ENCODE measurements around the gene HMCN2.

The HMCN2 gene

DNA sequence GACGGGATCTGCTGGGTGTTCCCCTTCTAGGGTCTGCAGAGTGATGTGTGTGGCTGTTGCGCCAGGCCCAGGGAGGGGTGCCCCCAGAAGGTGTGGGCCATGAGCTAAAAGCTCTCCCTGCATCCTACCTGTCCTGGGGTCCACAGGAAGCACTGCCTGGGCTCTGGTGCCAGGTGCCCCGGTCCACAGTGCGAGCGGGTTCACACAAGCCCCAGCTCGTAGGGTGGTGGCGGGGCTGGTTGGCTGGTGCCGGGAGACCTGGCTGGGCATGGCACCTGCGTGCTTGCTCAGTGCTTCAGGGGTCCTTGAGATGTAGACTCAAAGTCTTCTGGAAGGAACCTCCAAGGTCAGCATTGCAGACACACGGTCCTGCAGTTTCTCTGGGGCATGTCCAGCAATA, 204.7 kb downstream of the HMCN2 start:
- H3K9me3 ChIP-seq (ENCODE audit: insufficient read depth, low read length) = no peaks in the 10 kb centered on the region
- TF ChIP-seq YY1 (IDR thresholded peaks at IDR 0.05; ENCODE audit: insufficient read depth, insufficient read length) = no peak
- TF ChIP-seq SUZ12 (IDR thresholded peaks at IDR 0.05; ENCODE audit: extremely low read depth, insufficient read depth, insufficient read length) = no peak
- no peak for TF ChIP-seq ZNF274 (IDR thresholded peaks at IDR 0.05; ENCODE audit: low read depth, low read length)
- H3K4me3 ChIP-seq (ENCODE audit: insufficient read length, low read depth) = no peak overlapping the region
- DNase-seq (ENCODE audit: low read depth, low spot score) = no peak
- H3K4me1 ChIP-seq (ENCODE audit: insufficient read depth, insufficient read length) = peaks cover 39% of the 10 kb centered on the region
- no peaks in the 10 kb centered on the region for H3K27me3 ChIP-seq (ENCODE audit: insufficient read depth, insufficient read length)
- no peaks in the 10 kb centered on the region for H3K36me3 ChIP-seq (ENCODE audit: insufficient read depth, insufficient read length, low read length)
- H3K9ac ChIP-seq (ENCODE audit: insufficient read length, low read depth) = no peak overlapping the region

DNA sequence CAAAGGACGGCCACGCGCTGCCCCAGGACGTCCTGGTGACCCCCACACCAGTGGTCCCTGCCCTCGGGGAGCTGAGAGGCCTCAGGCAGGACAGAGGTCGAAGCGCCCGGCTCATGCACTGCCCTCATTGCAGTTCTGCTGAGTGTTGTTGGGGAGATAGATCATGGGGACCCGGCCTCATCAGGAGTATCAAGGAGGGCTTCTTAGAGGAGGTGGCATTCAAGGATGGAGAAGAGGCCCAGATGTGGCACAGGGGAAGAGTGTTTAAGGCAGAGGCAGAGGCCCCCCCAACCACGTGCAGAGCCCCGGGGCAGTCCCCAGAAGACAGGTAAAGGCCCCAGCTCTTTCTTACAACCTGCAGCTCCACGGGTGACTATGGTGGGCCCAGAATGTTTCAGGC, 205.4 kb downstream of the HMCN2 start:
- no peaks in the 10 kb centered on the region for H3K36me3 ChIP-seq (ENCODE audit: insufficient read depth, insufficient read length, low read length)
- no peak overlapping the region for H3K9ac ChIP-seq (ENCODE audit: insufficient read length, low read depth)
- no peaks in the 10 kb centered on the region for H3K9me3 ChIP-seq (ENCODE audit: insufficient read depth, low read length)
- no peak overlapping the region for H3K4me3 ChIP-seq (ENCODE audit: insufficient read length, low read depth)
- peaks cover 34% of the 10 kb centered on the region for H3K4me1 ChIP-seq (ENCODE audit: insufficient read depth, insufficient read length)
- no peaks in the 10 kb centered on the region for H3K27me3 ChIP-seq (ENCODE audit: insufficient read depth, insufficient read length)
- TF ChIP-seq ZNF274 (IDR thresholded peaks at IDR 0.05; ENCODE audit: low read depth, low read length) = no peak
- no peak for TF ChIP-seq SUZ12 (IDR thresholded peaks at IDR 0.05; ENCODE audit: extremely low read depth, insufficient read depth, insufficient read length)
- TF ChIP-seq YY1 (IDR thresholded peaks at IDR 0.05; ENCODE audit: insufficient read depth, insufficient read length) = no peak
- DNase-seq (ENCODE audit: low read depth, low spot score) = no peak

DNA sequence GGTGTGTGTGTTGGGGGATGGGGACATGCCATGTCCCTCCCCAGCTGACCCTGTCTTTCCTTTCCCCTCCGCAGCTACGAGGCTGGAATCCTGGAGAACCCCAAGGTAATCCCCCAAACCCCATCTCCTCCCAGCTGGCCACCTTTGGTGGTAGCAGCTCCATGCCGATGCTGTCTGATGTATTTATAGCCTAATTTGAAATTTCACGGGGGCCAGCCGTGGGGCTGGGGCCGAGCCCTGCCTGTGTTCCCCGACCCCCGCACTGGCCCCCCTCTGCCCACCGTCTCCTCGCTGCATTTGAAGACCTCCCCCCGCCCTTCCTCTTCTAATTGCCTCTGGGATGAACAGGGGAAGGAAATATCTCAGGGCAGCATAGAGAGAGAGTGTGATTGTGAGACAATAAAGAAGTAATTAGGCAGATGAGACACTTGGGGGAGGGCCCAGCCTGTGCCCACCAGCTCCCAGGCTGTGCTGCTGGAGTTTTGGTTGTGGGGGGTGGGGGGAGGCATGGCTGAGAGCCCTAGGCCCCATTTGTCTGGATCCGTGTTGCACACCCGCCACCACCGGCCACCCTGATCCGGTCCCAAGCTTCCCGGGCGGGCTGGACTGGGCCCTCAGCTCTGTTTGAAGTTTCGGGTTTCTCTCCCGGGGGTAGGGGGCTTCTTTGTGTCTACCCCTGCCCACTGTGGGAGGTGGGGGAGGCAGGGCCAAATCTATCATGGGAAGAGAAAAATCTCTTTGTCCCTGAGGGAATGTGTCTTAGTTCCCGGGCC, 206.0 kb downstream of the HMCN2 start:
- no peaks in the 10 kb centered on the region for H3K9me3 ChIP-seq (ENCODE audit: insufficient read depth, low read length)
- H3K9ac ChIP-seq (ENCODE audit: insufficient read length, low read depth) = peak overlapping the region; percentile 10
- no peaks in the 10 kb centered on the region for H3K27me3 ChIP-seq (ENCODE audit: insufficient read depth, insufficient read length)
- no peak overlapping the region for H3K4me3 ChIP-seq (ENCODE audit: insufficient read length, low read depth)
- no peaks in the 10 kb centered on the region for H3K36me3 ChIP-seq (ENCODE audit: insufficient read depth, insufficient read length, low read length)
- DNase-seq (ENCODE audit: low read depth, low spot score) = no peak
- TF ChIP-seq YY1 (IDR thresholded peaks at IDR 0.05; ENCODE audit: insufficient read depth, insufficient read length) (no peak), SUZ12 (IDR thresholded peaks at IDR 0.05; ENCODE audit: extremely low read depth, insufficient read depth, insufficient read length) (no peak), ZNF274 (IDR thresholded peaks at IDR 0.05; ENCODE audit: low read depth, low read length) (no peak)
- H3K4me1 ChIP-seq (ENCODE audit: insufficient read depth, insufficient read length) = peaks cover 27% of the 10 kb centered on the region

DNA sequence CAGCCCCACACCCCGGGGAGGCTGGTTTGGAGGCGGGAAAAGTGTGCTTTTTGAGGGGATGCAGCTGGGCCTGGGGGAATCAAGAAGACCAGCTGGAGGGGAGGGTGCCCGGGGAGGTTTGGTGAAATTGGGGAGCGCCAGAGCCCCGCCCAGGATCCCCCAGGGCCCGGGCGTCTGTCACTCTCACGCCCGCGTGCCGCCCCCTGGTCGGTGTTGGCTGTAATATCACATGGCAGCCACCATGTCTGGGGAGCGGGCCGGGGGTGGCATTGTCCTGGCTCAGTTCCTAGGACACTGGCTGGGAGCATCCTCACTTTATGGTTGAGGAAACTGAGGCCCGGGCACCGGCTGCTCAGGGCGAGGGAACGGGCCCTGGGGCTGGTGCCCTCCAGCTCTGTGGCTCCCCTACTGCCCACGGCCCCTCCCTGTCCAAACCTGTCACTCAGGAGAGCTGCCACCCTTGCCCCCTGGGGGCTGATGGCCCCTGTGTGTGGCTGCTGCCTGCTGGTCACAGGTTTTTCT, 206.7 kb downstream of the HMCN2 start:
- Histone ChIP-seq H3K9me3 (ENCODE audit: insufficient read depth, low read length) (no peaks in the 10 kb centered on the region), H3K9ac (ENCODE audit: insufficient read length, low read depth) (peak overlapping the region; percentile 10), H3K4me1 (ENCODE audit: insufficient read depth, insufficient read length) (peaks cover 27% of the 10 kb centered on the region), H3K36me3 (ENCODE audit: insufficient read depth, insufficient read length, low read length) (peaks cover 3% of the 10 kb centered on the region), H3K4me3 (ENCODE audit: insufficient read length, low read depth) (no peak overlapping the region), H3K27me3 (ENCODE audit: insufficient read depth, insufficient read length) (no peaks in the 10 kb centered on the region)
- no peak for DNase-seq (ENCODE audit: low read depth, low spot score)
- TF ChIP-seq SUZ12 (IDR thresholded peaks at IDR 0.05; ENCODE audit: extremely low read depth, insufficient read depth, insufficient read length) (no peak), YY1 (IDR thresholded peaks at IDR 0.05; ENCODE audit: insufficient read depth, insufficient read length) (no peak), ZNF274 (IDR thresholded peaks at IDR 0.05; ENCODE audit: low read depth, low read length) (no peak)

DNA sequence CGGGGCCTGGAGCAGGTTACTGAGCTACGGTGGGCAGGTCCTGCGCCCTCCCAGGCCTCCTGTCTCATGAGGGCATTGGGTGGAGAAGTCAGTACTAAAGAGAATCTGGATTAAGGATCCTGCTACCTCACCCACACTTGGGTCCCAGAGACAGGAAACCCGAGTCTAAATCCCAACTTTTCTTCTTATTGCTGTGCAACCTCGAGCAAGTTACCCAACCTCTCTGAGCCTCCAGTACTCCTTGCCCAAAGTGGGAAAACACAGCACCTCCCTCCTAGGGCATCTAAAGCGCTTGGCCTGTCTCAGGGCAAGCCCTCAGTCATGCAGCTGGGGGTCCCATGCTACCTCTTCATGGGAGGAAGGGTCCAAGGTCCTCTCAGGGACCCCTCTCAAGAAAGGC, 207.4 kb downstream of the HMCN2 start:
- Histone ChIP-seq H3K4me1 (ENCODE audit: insufficient read depth, insufficient read length) (peaks cover 27% of the 10 kb centered on the region), H3K27me3 (ENCODE audit: insufficient read depth, insufficient read length) (no peaks in the 10 kb centered on the region), H3K9ac (ENCODE audit: insufficient read length, low read depth) (peak overlapping the region; percentile 34), H3K4me3 (ENCODE audit: insufficient read length, low read depth) (no peak overlapping the region), H3K36me3 (ENCODE audit: insufficient read depth, insufficient read length, low read length) (peaks cover 6% of the 10 kb centered on the region), H3K9me3 (ENCODE audit: insufficient read depth, low read length) (no peaks in the 10 kb centered on the region)
- TF ChIP-seq ZNF274 (IDR thresholded peaks at IDR 0.05; ENCODE audit: low read depth, low read length) = no peak
- TF ChIP-seq YY1 (IDR thresholded peaks at IDR 0.05; ENCODE audit: insufficient read depth, insufficient read length) = no peak
- no peak for TF ChIP-seq SUZ12 (IDR thresholded peaks at IDR 0.05; ENCODE audit: extremely low read depth, insufficient read depth, insufficient read length)
- DNase-seq (ENCODE audit: low read depth, low spot score) = no peak

DNA sequence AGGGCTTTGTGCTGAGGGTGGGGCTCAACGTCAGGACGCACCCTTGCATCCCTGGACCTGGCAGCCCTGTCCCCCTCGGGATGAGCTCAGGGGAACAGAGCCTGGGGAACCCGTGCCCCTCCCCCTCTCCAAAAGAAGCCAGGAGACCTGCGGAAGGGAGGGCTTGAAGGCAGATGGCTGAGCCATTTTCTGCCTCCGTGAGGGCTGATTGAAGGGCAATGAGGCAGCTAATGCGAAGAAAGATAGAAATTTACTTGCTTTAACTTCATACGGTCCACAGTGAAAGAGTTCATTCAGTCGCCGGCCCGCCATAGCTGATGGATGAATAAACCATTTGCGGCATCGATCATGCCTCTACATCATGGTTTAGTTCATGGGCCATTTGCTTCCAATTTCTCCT, 208.0 kb downstream of the HMCN2 start:
- Histone ChIP-seq H3K36me3 (ENCODE audit: insufficient read depth, insufficient read length, low read length) (peaks cover 6% of the 10 kb centered on the region), H3K27me3 (ENCODE audit: insufficient read depth, insufficient read length) (no peaks in the 10 kb centered on the region), H3K9ac (ENCODE audit: insufficient read length, low read depth) (peak overlapping the region; percentile 34), H3K4me1 (ENCODE audit: insufficient read depth, insufficient read length) (peaks cover 27% of the 10 kb centered on the region), H3K4me3 (ENCODE audit: insufficient read length, low read depth) (no peak overlapping the region), H3K9me3 (ENCODE audit: insufficient read depth, low read length) (no peaks in the 10 kb centered on the region)
- no peak for TF ChIP-seq SUZ12 (IDR thresholded peaks at IDR 0.05; ENCODE audit: extremely low read depth, insufficient read depth, insufficient read length)
- no peak for TF ChIP-seq YY1 (IDR thresholded peaks at IDR 0.05; ENCODE audit: insufficient read depth, insufficient read length)
- no peak for TF ChIP-seq ZNF274 (IDR thresholded peaks at IDR 0.05; ENCODE audit: low read depth, low read length)
- DNase-seq (ENCODE audit: low read depth, low spot score) = no peak

DNA sequence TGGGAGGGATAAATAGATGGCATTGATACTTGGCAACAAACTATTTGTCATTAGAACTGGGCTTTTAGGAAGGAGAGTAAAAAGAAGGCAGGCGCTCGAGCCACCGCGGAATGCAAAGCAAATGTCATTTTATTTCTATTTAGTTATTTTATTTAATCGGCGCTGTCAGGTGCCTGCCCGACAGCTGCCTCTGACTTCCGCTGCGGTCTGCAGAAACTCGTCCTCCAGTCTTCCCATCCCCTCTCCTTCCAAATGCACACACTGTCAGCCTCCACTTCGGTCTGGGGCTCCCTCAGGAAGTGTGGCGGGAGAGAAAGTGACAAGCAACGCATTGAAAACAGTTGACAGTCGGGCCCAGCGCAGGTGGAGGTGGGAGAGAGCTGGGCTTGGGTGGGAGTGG, 208.5 kb downstream of the HMCN2 start:
- DNase-seq (ENCODE audit: low read depth, low spot score) = no peak
- H3K27me3 ChIP-seq (ENCODE audit: insufficient read depth, insufficient read length) = no peaks in the 10 kb centered on the region
- TF ChIP-seq ZNF274 (IDR thresholded peaks at IDR 0.05; ENCODE audit: low read depth, low read length) = no peak
- no peak for TF ChIP-seq SUZ12 (IDR thresholded peaks at IDR 0.05; ENCODE audit: extremely low read depth, insufficient read depth, insufficient read length)
- no peak for TF ChIP-seq YY1 (IDR thresholded peaks at IDR 0.05; ENCODE audit: insufficient read depth, insufficient read length)
- H3K4me3 ChIP-seq (ENCODE audit: insufficient read length, low read depth) = no peak overlapping the region
- no peaks in the 10 kb centered on the region for H3K9me3 ChIP-seq (ENCODE audit: insufficient read depth, low read length)
- peaks cover 6% of the 10 kb centered on the region for H3K36me3 ChIP-seq (ENCODE audit: insufficient read depth, insufficient read length, low read length)
- peak overlapping the region; percentile 56 for H3K9ac ChIP-seq (ENCODE audit: insufficient read length, low read depth)
- peaks cover 27% of the 10 kb centered on the region for H3K4me1 ChIP-seq (ENCODE audit: insufficient read depth, insufficient read length)
